Mucosa of descending colon (tissue), 3 donors: ENCODE results near the gene PROS1. TPM values are rescaled to one million over a fixed set of nuclear protein-coding genes. Genes with fewer than 3 reads are reported as not detected.

ENCODE experiments used
- ATAC-seq: fragments of 200-7000 bp; cut with Tn5 transposase; one replicate; pipeline ENCODE4 v1.9.1; 2020; ENCODE audit warnings: mild to moderate bottlenecking, moderate library complexity
- DNase-seq, 3 donors: peaks; one replicate each; pipeline ENCODE4 v3.0.0-alpha.2; 2020
- H3K36me3 ChIP-seq: fragments of 200-600 bp; one replicate; pipeline ENCODE4 v1.8.0; 2021; ENCODE audit warnings: low read depth, mild to moderate bottlenecking
- H3K4me1 ChIP-seq: fragments of 200-600 bp; one replicate; pipeline ENCODE4 v1.8.0; 2021; ENCODE audit warnings: low read depth, mild to moderate bottlenecking
- H3K4me3 ChIP-seq: fragments of 200-600 bp; one replicate; pipeline ENCODE4 v1.8.0; 2021; ENCODE audit warnings: mild to moderate bottlenecking
- H3K9me3 ChIP-seq: fragments of 200-600 bp; one replicate; pipeline ENCODE4 v1.8.0; 2021; ENCODE audit warnings: mild to moderate bottlenecking
- CTCF ChIP-seq: fragments of 200-600 bp; IDR thresholded peaks from one replicate; pipeline ENCODE4 v1.8.0; 2022; ENCODE audit warnings: antibody characterized with exemption, mild to moderate bottlenecking
- intact Hi-C, 2 donors: fragments of 100-400 bp; cut with DNase I in 1 of 2; cut with micrococcal nuclease in 1 of 2; formaldehyde crosslinking; loops; one replicate each; pipeline versions ENCODE4 v1.11.0 to v1.11.1; 2022; cut with DNase I, micrococcal nuclease
- long read RNA-seq, 2 donors: library from polyadenylated mRNA; unstranded; transcript quantifications; one replicate each; pipeline ENCODE4 v2.0.0, GENCODE V29; 2019 to 2021
- total RNA-seq, 3 donors: library from RNA; stranded (reverse); fragmentation: NEBNext Ultra II Directional in 2 of 3; extraction: Animal tissue kit (Norgen Biotek cat#: 25700) in 2 of 3; gene quantifications; one replicate each; pipeline versions ENCODE4 v1.2.1 to v1.2.4, GENCODE V29; 2021 to 2023
- donor health status: DM: no; HTN: no; CAD: no; lungs with moderate emphysema.
- donor health status: DM: no; HTN: no; CAD: no.
- donor health status: DM: no; HTN: yes; CAD: no.

The PROS1 gene
- total RNA-seq = 10 to 100 TPM in 2 of 3 donors, 1 to 10 TPM in 1; 6.7 to 30.1 (median 19.7) TPM
- long read RNA-seq, donor 1, transcript PROS1-202 (15 exons, 3,583 nt) = major isoform, 43 of 49 reads
- long read RNA-seq, donor 1, partial matches to known transcripts = 1 of 49 reads
- long read RNA-seq, donor 1, other reads (novel, unspliced or antisense) = 5 of 49 reads
- long read RNA-seq, donor 2, partial matches to known transcripts = 1 of 6 reads
- long read RNA-seq, donor 2, other reads (novel, unspliced or antisense) = 1 of 6 reads

- no peaks in the 10 kb centered on the region for H3K4me1 ChIP-seq
- DNase-seq (peak; percentile 82 to 85 (median 83)), ATAC-seq (peak; percentile 97)
- no peak for TF ChIP-seq CTCF
- intact Hi-C loops = no loop called here
- H3K4me3 ChIP-seq = no peak within 1 kb of the TSS
- no peaks in the 10 kb centered on the region for H3K9me3 ChIP-seq
- no peaks in the 10 kb centered on the region for H3K36me3 ChIP-seq
Observed at GRCh38 chr3:93973131-93974126, at the start of gene PROS1. Gene PROS1 (minus strand): TSS chr3:93973896. CDS start chr3:93973749, 147 bp downstream.

GRCh38 chr3:94020293-94020692, 46.6 kb upstream of the PROS1 start:
- no peak overlapping the region for H3K4me3 ChIP-seq
- H3K4me1 ChIP-seq = no peaks in the 10 kb centered on the region
- H3K9me3 ChIP-seq = no peaks in the 10 kb centered on the region
- H3K36me3 ChIP-seq = no peaks in the 10 kb centered on the region
- DNase-seq (no peak), ATAC-seq (no peak)
- no peak for TF ChIP-seq CTCF
- intact Hi-C loops = no loop called here

- Histone ChIP-seq H3K36me3 (no peaks in the 10 kb centered on the region), H3K4me1 (no peaks in the 10 kb centered on the region), H3K9me3 (no peaks in the 10 kb centered on the region), H3K4me3 (no peak overlapping the region)
- DNase-seq (no peak), ATAC-seq (no peak)
- intact Hi-C loops = no loop called here
- TF ChIP-seq CTCF = no peak
Observed at GRCh38 chr3:94019659-94020058, 46.0 kb upstream of the PROS1 start.

- intact Hi-C loops = no loop called here
Observed at GRCh38 chr3:94015025-94015424, 41.3 kb upstream of the PROS1 start.

GRCh38 chr3:94012185-94012584, 38.5 kb upstream of the PROS1 start:
- no peak for TF ChIP-seq CTCF
- H3K4me3 ChIP-seq = no peak overlapping the region
- no peaks in the 10 kb centered on the region for H3K9me3 ChIP-seq
- H3K36me3 ChIP-seq = no peaks in the 10 kb centered on the region
- ATAC-seq (no peak), DNase-seq (no peak)
- H3K4me1 ChIP-seq = no peaks in the 10 kb centered on the region
- intact Hi-C loops = no loop called here

More at GRCh38 chr3:94015025-94015424, 41.3 kb upstream of the PROS1 start:
- Histone ChIP-seq H3K4me1 (no peaks in the 10 kb centered on the region), H3K9me3 (no peaks in the 10 kb centered on the region), H3K4me3 (no peak overlapping the region), H3K36me3 (no peaks in the 10 kb centered on the region)
- ATAC-seq (no peak), DNase-seq (no peak)
- no peak for TF ChIP-seq CTCF
